Loucy (cell line): ENCODE measurements around the gene ANO2.

Source experiments
- CTCF ChIP-seq: fragments of 200-600 bp; sonication (generic); conservative IDR thresholded peaks from 2 replicates; pipeline ENCODE4 v1.5.1; 2014; ENCODE audit warnings: mild to moderate bottlenecking, antibody characterized with exemption, low read length
- EZH2phosphoT487 ChIP-seq: fragments of 200-600 bp; IDR thresholded peaks from 2 replicates; pipeline ENCODE4 v1.6.1; 2018; ENCODE audit warnings: antibody characterized with exemption, mild to moderate bottlenecking, moderate library complexity, borderline replicate concordance

GRCh38 chr12:5945071-5946008 is at the start of gene ANO2:
- TF ChIP-seq CTCF = no peak
- TF ChIP-seq EZH2phosphoT487 = no peak
